Motor neuron (in vitro differentiated cells): ENCODE measurements around the gene ANKHD1. TPM values are rescaled to one million over a fixed set of nuclear protein-coding genes. Genes with fewer than 3 reads are reported as not detected.

Source experiments
- ATAC-seq, 8 experiments: fragments of 200-7000 bp; cut with Tn5 transposase; replicated peaks in 6 of 8; 2 replicates each; pipeline ENCODE4 v1.8.0; 2021; ENCODE audit warnings: mild to moderate bottlenecking in 8 of 8, moderate library complexity in 8 of 8
- H3K27ac ChIP-seq, 2 donors: fragments of 250-450 bp; sonication (Bioruptor Pico); 2 replicates each; pipeline ENCODE4 v1.9.0; 2021; ENCODE audit warnings: antibody characterized with exemption in 2 of 2, mild to moderate bottlenecking in 2 of 2, moderate library complexity in 1 of 2
- H3K4me1 ChIP-seq, 2 donors: fragments of 250-450 bp; sonication (Bioruptor Pico); replicated peaks in 1 of 2; 2 replicates each; pipeline ENCODE4 v1.6.1; 2021; ENCODE audit warnings: antibody characterized with exemption in 2 of 2, mild to moderate bottlenecking in 2 of 2, moderate library complexity in 1 of 2
- H3K4me3 ChIP-seq, 5 donors: fragments of 250-450 bp; sonication (Bioruptor Pico); 2 replicates each; pipeline ENCODE4 v1.9.0; 2021; ENCODE audit warnings: antibody characterized with exemption in 5 of 5, mild to moderate bottlenecking in 5 of 5, moderate library complexity in 4 of 5
- WGBS, 10 experiments: fragments of 450-650 bp; shearing (Covaris generic); methylation state at CpG; one replicate each; pipeline ENCODE4 v1.0.0; 2022; 5-methylcytosine and 5-hydroxymethylcytosine counted together
- in situ Hi-C, 9 experiments: fragments of 400-800 bp; cut with MboI; loops; one replicate each; pipeline ENCODE4 v1.15.0; 2021; ENCODE audit warnings: low sequenced_read_pairs in 9 of 9, low pct_unique_long_range_greater_than_20kb in 2 of 9; ENCODE audit not compliant: unreplicated experiment in 9 of 9
- total RNA-seq, 8 experiments: library from RNA; unstranded; fragments of 300-600 nt; gene quantifications; 2 replicates each; pipeline versions ENCODE4 v1.2.3 to v1.2.4, GENCODE V29; 2022

The ANKHD1 gene
- total RNA-seq, 8 experiments from 2014 or later = 37.0 to 110 (median 62.8) TPM

- Histone ChIP-seq H3K4me3 (peak overlapping the region in 1 of 5 donors; percentile 75), H3K27ac (no peak overlapping the region), H3K4me1 (peaks cover 26 to 28% of the 10 kb centered on the region in 2 donors)
- ATAC-seq = no peak
- in situ Hi-C loops = loop anchor here in 3 of 9 experiments (25.0 kb wide), 2 partner anchors 100 to 125 kb away; partner anchors contain the start of genes DND1 (in 2 of the 3), WDR55 (in 2 of the 3), HARS1 (in 1 of the 3) and HARS2 (in 1 of the 3)
- WGBS, 10 experiments = 100% methylated on average over 1 to 3 of the region's 10 CpGs; no CpG with 5 or more reads in 7 of the 10 experiments
These were observed 160.3 kb downstream of the ANKHD1 start for GRCh38 chr5:140561753-140562523.

GRCh38 chr5:140563596-140563995, 162.0 kb downstream of the ANKHD1 start:
- Histone ChIP-seq H3K4me3 (peak overlapping the region; percentile 73 to 92 (median 79)), H3K4me1 (peaks cover 18 to 22% of the 10 kb centered on the region in 2 donors), H3K27ac (peak overlapping the region; percentile 95 to 96)
- no peak for ATAC-seq
- in situ Hi-C loops = loop anchor here in 3 of 9 experiments (25.0 kb wide), 2 partner anchors 99 to 124 kb away; partner anchors contain the start of genes DND1 (in 2 of the 3), WDR55 (in 2 of the 3), HARS1 (in 1 of the 3) and HARS2 (in 1 of the 3)
- 0 to 100% (median 81%) methylated on average over 1 to 8 of the region's 8 CpGs; no CpG with 5 or more reads in 1 of the 10 experiments for WGBS, 10 experiments

- Histone ChIP-seq H3K4me3 (peak within 1 kb of the TSS; percentile 73 to 92 (median 79)), H3K4me1 (peaks cover 18 to 22% of the 10 kb centered on the region in 2 donors), H3K27ac (peak within 1 kb of the TSS; percentile 95 to 96)
- 0 to 5% (median 2%) methylated on average over 4 to 14 of the region's 74 CpGs; no CpG with 5 or more reads in 6 of the 10 experiments for WGBS, 10 experiments
- ATAC-seq = peak; percentile 80 to 93 (median 88)
- in situ Hi-C loops = loop anchor here in 3 of 9 experiments (25.0 kb wide), 2 partner anchors 98 to 123 kb away; partner anchors contain the start of genes DND1 (in 2 of the 3), WDR55 (in 2 of the 3), HARS1 (in 1 of the 3) and HARS2 (in 1 of the 3)
These were observed 162.8 kb downstream of the ANKHD1 start, which contains the start of the genes APBB3 and SLC35A4 for GRCh38 chr5:140564196-140565023. APBB3 (minus strand) TSS chr5:140564598; CDS start chr5:140564245, 353 bp downstream. SLC35A4 (plus strand) TSS chr5:140564828; CDS start chr5:140567170, 2,342 bp downstream.

- ATAC-seq = peak in 2 of 8 experiments; percentile 0 to 1
These were observed 163.6 kb downstream of the ANKHD1 start for GRCh38 chr5:140565024-140565779.

GRCh38 chr5:140565780-140566095, 164.1 kb downstream of the ANKHD1 start:
- Histone ChIP-seq H3K4me1 (peaks cover 18 to 22% of the 10 kb centered on the region in 2 donors), H3K4me3 (peak overlapping the region in 4 of 5 donors; percentile 73 to 88 (median 77)), H3K27ac (no peak overlapping the region)
- 11 to 92% (median 73%) methylated on average over 1 to 4 of the region's 4 CpGs; no CpG with 5 or more reads in 3 of the 10 experiments for WGBS, 10 experiments
- in situ Hi-C loops = loop anchor here in 3 of 9 experiments (25.0 kb wide), 2 partner anchors 97 to 122 kb away; partner anchors contain the start of genes DND1 (in 2 of the 3), WDR55 (in 2 of the 3), HARS1 (in 1 of the 3) and HARS2 (in 1 of the 3)
- peak in 2 of 8 experiments; percentile 2 to 5 for ATAC-seq

More at GRCh38 chr5:140565024-140565779, 163.6 kb downstream of the ANKHD1 start:
- H3K27ac ChIP-seq = peak overlapping the region; percentile 67 to 95
- peak overlapping the region; percentile 73 to 92 (median 79) for H3K4me3 ChIP-seq
- in situ Hi-C loops = loop anchor here in 3 of 9 experiments (25.0 kb wide), 2 partner anchors 97 to 122 kb away; partner anchors contain the start of genes DND1 (in 2 of the 3), WDR55 (in 2 of the 3), HARS1 (in 1 of the 3) and HARS2 (in 1 of the 3)
- WGBS, 10 experiments = 0 to 11% (median 3%) methylated on average over 1 to 11 of the region's 13 CpGs; no CpG with 5 or more reads in 1 of the 10 experiments
- peaks cover 18 to 22% of the 10 kb centered on the region in 2 donors for H3K4me1 ChIP-seq

GRCh38 chr5:140566665-140567064, 165.0 kb downstream of the ANKHD1 start:
- WGBS, 10 experiments = 90 to 100% (median 96%) methylated on average over 2 to 5 of the region's 5 CpGs; no CpG with 5 or more reads in 4 of the 10 experiments
- Histone ChIP-seq H3K27ac (no peak overlapping the region), H3K4me1 (peaks cover 18 to 22% of the 10 kb centered on the region in 2 donors), H3K4me3 (no peak overlapping the region)
- no peak for ATAC-seq
- in situ Hi-C loops = loop anchor here in 3 of 9 experiments (25.0 kb wide), 2 partner anchors 96 to 121 kb away; partner anchors contain the start of genes DND1 (in 2 of the 3), WDR55 (in 2 of the 3), HARS1 (in 1 of the 3) and HARS2 (in 1 of the 3)

GRCh38 chr5:140567136-140567818, 165.6 kb downstream of the ANKHD1 start:
- in situ Hi-C loops = loop anchor here in 3 of 9 experiments (25.0 kb wide), 2 partner anchors 95 to 120 kb away; partner anchors contain the start of genes DND1 (in 2 of the 3), WDR55 (in 2 of the 3), HARS1 (in 1 of the 3) and HARS2 (in 1 of the 3)

GRCh38 chr5:140567871-140568270, 166.2 kb downstream of the ANKHD1 start:
- WGBS, 10 experiments = 86 to 97% methylated on average over 5 to 9 of the region's 13 CpGs; no CpG with 5 or more reads in 8 of the 10 experiments
- peaks cover 16 to 17% of the 10 kb centered on the region in 2 donors for H3K4me1 ChIP-seq
- H3K4me3 ChIP-seq = no peak overlapping the region
- H3K27ac ChIP-seq = no peak overlapping the region
- ATAC-seq = no peak
- in situ Hi-C loops = loop anchor here in 3 of 9 experiments (25.0 kb wide), 2 partner anchors 94 to 119 kb away; partner anchors contain the start of genes DND1 (in 2 of the 3), WDR55 (in 2 of the 3), HARS1 (in 1 of the 3) and HARS2 (in 1 of the 3)

More at GRCh38 chr5:140567136-140567818, 165.6 kb downstream of the ANKHD1 start:
- H3K4me1 ChIP-seq = peaks cover 18 to 22% of the 10 kb centered on the region in 2 donors
- no peak overlapping the region for H3K4me3 ChIP-seq
- no peak overlapping the region for H3K27ac ChIP-seq
- no peak for ATAC-seq
- 86 to 100% (median 100%) methylated on average over 1 to 10 of the region's 22 CpGs; no CpG with 5 or more reads in 3 of the 10 experiments for WGBS, 10 experiments

GRCh38 chr5:140568443-140569063, 166.9 kb downstream of the ANKHD1 start:
- Histone ChIP-seq H3K27ac (no peak overlapping the region), H3K4me1 (peaks cover 9 to 10% of the 10 kb centered on the region in 2 donors), H3K4me3 (no peak overlapping the region)
- WGBS, 10 experiments = 60 to 100% methylated on average over 1 to 2 of the region's 2 CpGs; no CpG with 5 or more reads in 8 of the 10 experiments
- in situ Hi-C loops = loop anchor here in 3 of 9 experiments (25.0 kb wide), 2 partner anchors 94 to 119 kb away; partner anchors contain the start of genes DND1 (in 2 of the 3), WDR55 (in 2 of the 3), HARS1 (in 1 of the 3) and HARS2 (in 1 of the 3)
- ATAC-seq = no peak

- peaks cover 7 to 8% of the 10 kb centered on the region in 2 donors for H3K4me1 ChIP-seq
- ATAC-seq = no peak
- no peak overlapping the region for H3K4me3 ChIP-seq
- WGBS, 10 experiments = 57 to 96% (median 85%) methylated on average over 1 to 4 of the region's 4 CpGs; no CpG with 5 or more reads in 3 of the 10 experiments
- no peak overlapping the region for H3K27ac ChIP-seq
- in situ Hi-C loops = loop anchor here in 3 of 9 experiments (25.0 kb wide), 2 partner anchors 93 to 118 kb away; partner anchors contain the start of genes DND1 (in 2 of the 3), WDR55 (in 2 of the 3), HARS1 (in 1 of the 3) and HARS2 (in 1 of the 3)
These were observed 167.6 kb downstream of the ANKHD1 start for GRCh38 chr5:140569197-140569596.
